K562 (cell line): ENCODE data around the gene CAMK1D. TPM values are rescaled to one million over a fixed set of nuclear protein-coding genes. Genes with fewer than 3 reads are reported as not detected.

Source experiments
- ATAC-seq: fragments of 200-7000 bp; cut with Tn5 transposase; 3 replicates; pipeline ENCODE4 v1.9.1; 2020; ENCODE audit warnings: moderate library complexity
- BruUV-seq: library from RNA; stranded (reverse); fragments of 400-500 nt; replicated peaks from 2 replicates; lab custom pipeline; 2021; lab: Mats Ljungman, UMichigan
- CTCF ChIA-PET: fragments of 300-600 bp; formaldehyde crosslinking; extraction: SDS; loops from one replicate; lab custom pipeline; 2021; ENCODE audit warnings: low intra/inter-chr PET ratio; lab: Yijun Ruan, JAX
- POLR2A ChIA-PET: fragments of 300-600, 350-650 bp; sonication (Branson Sonifier 250); formaldehyde crosslinking; extraction: SDS; loops from one replicate; lab custom pipeline; 2021; ENCODE audit warnings: antibody characterized with exemption, inconsistent platforms; lab: Yijun Ruan, JAX
- DNase-seq, 4 experiments: peaks; one replicate each; pipeline versions ENCODE4 v3.0.0 to v3.0.0-alpha.2; 2011 to 2018; ENCODE audit warnings: low spot score in 3 of 4, mixed read lengths in 3 of 4; ENCODE audit errors: extremely low read depth in 1 of 4
- FAIRE-seq: peaks from 2 replicates; lab custom pipeline; 2011; peaks lifted over from hg19 to GRCh38; lab: Jason Lieb, UNC
- H2AFZ ChIP-seq: 2 replicates; pipeline ENCODE4 v1.6.0; 2011; ENCODE audit warnings: low read depth, low read length, control low read depth, inconsistent platforms
- H3K27ac ChIP-seq: fragments of 200-600 bp; 3 replicates; pipeline ENCODE4 v1.8.0; 2011; ENCODE audit warnings: low read depth, mild to moderate bottlenecking, control low read depth, inconsistent platforms, low read length, moderate library complexity, mixed read lengths; ENCODE audit errors: extremely low read depth
- H3K27me3 ChIP-seq, 2 experiments: fragments of 300-600 bp in 1 of 2; 2 replicates in 1 of 2; 3 replicates in 1 of 2; pipeline versions ENCODE4 v1.6.0 to v1.8.0; 2011; ENCODE audit warnings: inconsistent platforms in 2 of 2, low read length in 2 of 2, mild to moderate bottlenecking in 1 of 2, mixed read lengths in 1 of 2, moderate library complexity in 1 of 2; ENCODE audit not compliant: control insufficient read depth in 2 of 2, insufficient read depth in 2 of 2
- H3K36me3 ChIP-seq: fragments of 300-600 bp; 3 replicates; pipeline ENCODE4 v1.8.0; 2011; ENCODE audit warnings: mild to moderate bottlenecking, low read length, inconsistent platforms; ENCODE audit not compliant: control insufficient read depth, insufficient read depth
- H3K4me1 ChIP-seq, 2 experiments: fragments of 200-600 bp in 1 of 2; replicated peaks in 1 of 2; 2 replicates in 1 of 2; 3 replicates in 1 of 2; pipeline versions ENCODE4 v1.5.1 to v1.8.0; 2011; ENCODE audit warnings: inconsistent platforms in 2 of 2, low read length in 2 of 2, mild to moderate bottlenecking in 1 of 2, mixed read lengths in 1 of 2, moderate library complexity in 1 of 2; ENCODE audit not compliant: control insufficient read depth in 2 of 2, insufficient read depth in 2 of 2
- H3K4me2 ChIP-seq: 2 replicates; pipeline ENCODE4 v1.6.1; 2011; ENCODE audit warnings: low read length, control low read depth, inconsistent platforms, mixed read lengths; ENCODE audit not compliant: insufficient read depth
- H3K4me3 ChIP-seq: fragments of 200-600 bp; sonication (generic), shearing (Covaris generic); 2 replicates; pipeline ENCODE4 v1.5.1; 2016; ENCODE audit warnings: control low read depth, inconsistent platforms
- H3K79me2 ChIP-seq: fragments of 200-600 bp; 3 replicates; pipeline ENCODE4 v1.8.0; 2011; ENCODE audit warnings: low read length, inconsistent platforms; ENCODE audit not compliant: control insufficient read depth, insufficient read depth
- H3K9ac ChIP-seq, 2 experiments: 2 replicates each; pipeline versions ENCODE4 v1.6.0 to v1.6.1; 2011; ENCODE audit warnings: low read depth in 2 of 2, low read length in 2 of 2, control low read depth in 1 of 2, inconsistent platforms in 1 of 2, mild to moderate bottlenecking in 1 of 2, mixed read lengths in 1 of 2; ENCODE audit not compliant: insufficient read depth in 1 of 2
- H3K9me1 ChIP-seq: one replicate; pipeline ENCODE4 v1.6.0; 2011; ENCODE audit warnings: inconsistent platforms, mild to moderate bottlenecking, low read length, moderate library complexity; ENCODE audit not compliant: control insufficient read depth, insufficient read depth
- H3K9me3 ChIP-seq: replicated peaks from 2 replicates; pipeline ENCODE4 v1.5.1; 2011; ENCODE audit warnings: low read depth, low read length, inconsistent platforms; ENCODE audit not compliant: control insufficient read depth, insufficient read depth
- H4K20me1 ChIP-seq: replicated peaks from 2 replicates; pipeline ENCODE4 v1.6.1; 2011; ENCODE audit warnings: low read length, inconsistent platforms, mixed read lengths; ENCODE audit not compliant: control insufficient read depth, insufficient read depth
- ZBTB11 ChIP-seq, 3 experiments: fragments of 200-800 bp in 1 of 3; fragments of 250-450 bp in 1 of 3; fragments of 450-650 bp in 1 of 3; sonication (Bioruptor Pico) in 1 of 3; sonication (Bioruptor generic) in 1 of 3; formaldehyde crosslinking in 1 of 3; IDR thresholded peaks; 2 replicates each; pipeline versions ENCODE4 v1.6.1 to v1.8.0; 2016 to 2022; ENCODE audit warnings: mild to moderate bottlenecking in 2 of 3, missing genetic modification characterization in 2 of 3, missing compliant biosample characterization in 1 of 3, moderate library complexity in 1 of 3
- WGBS: fragments of 100-300 bp; shearing (Covaris generic); methylation state at CpG from one replicate; pipeline ENCODE4 v1.1.6; 2016; ENCODE audit warnings: low coverage, mixed read lengths; ENCODE audit not compliant: insufficient coverage; ENCODE audit errors: missing lambda C conversion rate; 5-methylcytosine and 5-hydroxymethylcytosine counted together
- in situ Hi-C: fragments of 300-500 bp; cut with MboI; formaldehyde crosslinking; loops from 4 replicates; pipeline ENCODE4 v1.15.0; 2018; ENCODE audit warnings: inconsistent platforms, mixed read lengths
- intact Hi-C: fragments of 100-400 bp; cut with micrococcal nuclease; formaldehyde crosslinking; loops from 2 replicates; pipeline ENCODE4 v1.14.2; 2022
- polyA plus RNA-seq, 8 experiments: library from polyadenylated mRNA; depleted of rRNA in 4 of 8; stranded (reverse) in 5 of 8; unstranded in 3 of 8; fragments of >200 nt; fragmentation: Nextera tagmentation in 2 of 8; fragmentation: Illumina TruSeq in 1 of 8; extraction: Ambion mirVana in 2 of 8; extraction: Trizol in 1 of 8; gene quantifications; 2 replicates each; pipeline versions ENCODE4 v1.2.1 to v1.2.3, GENCODE V29; 2011 to 2014; ENCODE audit warnings: inconsistent platforms in 1 of 8, missing spikeins in 1 of 8
- total RNA-seq, 7 experiments: library from RNA; depleted of rRNA in 6 of 7; stranded (reverse); fragments of >200 nt in 6 of 7; fragmentation: Illumina TruSeq in 2 of 7; extraction: Trizol in 2 of 7; gene quantifications; 2 replicates each; pipeline versions ENCODE4 v1.2.1 to v1.2.3, GENCODE V29; 2011 to 2021; ENCODE audit warnings: low replicate concordance in 1 of 7

CAMK1D gene
- total and polyA plus RNA-seq, 9 of the 15 experiments (the other 6 are each of a cell fraction or from before 2014, with no cell fraction given): 0.12 to 0.24 (median 0.20) TPM; not detected in 5

- POLR2A ChIA-PET: no interaction called here
- no peak overlapping the region for H3K4me3 ChIP-seq
- TF ChIP-seq ZBTB11 (CRISPR knock-in tag; IDR thresholded peaks at IDR 0.05): no peak
- in situ Hi-C loops (no loop called here), intact Hi-C loops (no loop called here)
- no peaks in the 10 kb centered on the region for H3K9me1 ChIP-seq
- no peaks in the 10 kb centered on the region; the same call in 1 of the 2 replicates for H4K20me1 ChIP-seq
- H3K9me3 ChIP-seq: no peaks in the 10 kb centered on the region
- no peaks in the 10 kb centered on the region for H3K79me2 ChIP-seq
- WGBS: 8% methylated on average over 8 of the region's 8 CpGs
- H3K4me2 ChIP-seq: no peak overlapping the region
- H3K36me3 ChIP-seq: no peaks in the 10 kb centered on the region
- DNase-seq: no peak
- peaks cover 6 to 30% of the 10 kb centered on the region in 2 experiments; a peak in 4 of 5 replicates for H3K27me3 ChIP-seq
- BruUV-seq: no TSS peak
- FAIRE-seq: no peak
- CTCF ChIA-PET: no interaction called here
- H3K9ac ChIP-seq: no peak overlapping the region
- no peaks in the 10 kb centered on the region for H3K4me1 ChIP-seq
- H2AFZ ChIP-seq: no peak overlapping the region
- ATAC-seq: no peak
- no peak overlapping the region for H3K27ac ChIP-seq
Measured at GRCh38 chr10:12594448-12594944, 245.1 kb downstream of the CAMK1D start.
